A549 (cell line): Measurements from ENCODE around the gene NFE2L2. TPM values are rescaled to one million over a fixed set of nuclear protein-coding genes. Genes with fewer than 3 reads are reported as not detected.

ENCODE experiments used
- ATAC-seq, 2 experiments: fragments of 200-7000 bp in 1 of 2; fragments of >200 bp in 1 of 2; cut with Nextera tagmentation in 1 of 2; cut with Tn5 transposase in 1 of 2; 3 replicates each; pipeline versions ENCODE4 v1.8.0 to v1.9.1; 2018 to 2020; ENCODE audit warnings: mild to moderate bottlenecking in 1 of 2, moderate library complexity in 1 of 2
- CTCF ChIA-PET: fragments of 300-600 bp; sonication (Branson Sonifier 250); formaldehyde crosslinking; extraction: SDS; loops from one replicate; lab custom pipeline; 2021; ENCODE audit warnings: antibody characterized with exemption, inconsistent platforms; lab: Yijun Ruan, JAX
- POLR2A ChIA-PET: fragments of 350-600 bp; formaldehyde crosslinking; extraction: SDS; loops from one replicate; lab custom pipeline; 2021; ENCODE audit warnings: antibody characterized with exemption, inconsistent platforms; lab: Yijun Ruan, JAX
- DNase-seq, 2 experiments: peaks; one replicate each; pipeline versions ENCODE4 v3.0.0 to v3.0.0-alpha.2; 2011 to 2016; ENCODE audit warnings: low read depth in 1 of 2, low spot score in 1 of 2
- FAIRE-seq: peaks from 2 replicates; lab custom pipeline; 2011; peaks lifted over from hg19 to GRCh38; lab: Jason Lieb, UNC
- H3K27ac ChIP-seq, 2 experiments: fragments of >200 bp; sonication (Bioruptor Twin); formaldehyde crosslinking; 3 replicates each; pipeline ENCODE4 v1.5.1; 2016 to 2017
- H3K4me1 ChIP-seq: fragments of >200 bp; sonication (Bioruptor Twin); formaldehyde crosslinking; 3 replicates; pipeline ENCODE4 v1.6.1; 2016
- H3K4me2 ChIP-seq: fragments of >200 bp; sonication (Bioruptor Twin); formaldehyde crosslinking; 3 replicates; pipeline ENCODE4 v1.6.1; 2016
- H3K4me3 ChIP-seq: fragments of >200 bp; sonication (Bioruptor Twin); formaldehyde crosslinking; 3 replicates; pipeline ENCODE4 v1.5.1; 2016
- H3K9me3 ChIP-seq: fragments of >200 bp; sonication (Bioruptor Twin); formaldehyde crosslinking; 3 replicates; pipeline ENCODE4 v1.6.1; 2016
- BHLHE40 ChIP-seq: IDR thresholded peaks from 2 replicates; pipeline ENCODE4 v1.6.1; 2012; ENCODE audit warnings: low read depth, low read length, inconsistent platforms
- CBX2 ChIP-seq: fragments of 200-600 bp; sonication (generic); IDR thresholded peaks from 2 replicates; pipeline ENCODE4 v1.6.1; 2016; ENCODE audit warnings: low read depth, mild to moderate bottlenecking, borderline replicate concordance
- CBX8 ChIP-seq: fragments of 200-600 bp; sonication (generic); IDR thresholded peaks from 2 replicates; pipeline ENCODE4 v1.6.1; 2016
- CEBPB ChIP-seq, 2 experiments: fragments of >200 bp in 1 of 2; sonication (Bioruptor Twin) in 1 of 2; formaldehyde crosslinking in 1 of 2; IDR thresholded peaks; 2 replicates each; pipeline ENCODE4 v1.6.1; 2012 to 2016
- CHD2 ChIP-seq: fragments of 150-350 bp; IDR thresholded peaks from 2 replicates; pipeline ENCODE4 v1.6.1; 2014; ENCODE audit warnings: low read length; ENCODE audit not compliant: partially characterized antibody
- CHD4 ChIP-seq: fragments of 200-600 bp; sonication (generic); IDR thresholded peaks from 2 replicates; pipeline ENCODE4 v1.6.1; 2016; ENCODE audit warnings: antibody characterized with exemption, mild to moderate bottlenecking, borderline replicate concordance
- CTCF ChIP-seq: fragments of >200 bp; sonication (Bioruptor Twin); formaldehyde crosslinking; IDR thresholded peaks from 3 replicates; pipeline ENCODE4 v1.5.1; 2016
- EHF ChIP-seq: fragments of 250-450 bp; sonication (Bioruptor Pico); IDR thresholded peaks from 2 replicates; pipeline ENCODE4 v1.5.0; 2020; ENCODE audit warnings: mild to moderate bottlenecking
- EHMT2 ChIP-seq: fragments of 200-600 bp; sonication (generic); IDR thresholded peaks from 2 replicates; pipeline ENCODE4 v1.6.1; 2016; ENCODE audit warnings: antibody characterized with exemption, low read depth, mild to moderate bottlenecking, moderate library complexity
- EP300 ChIP-seq, 2 experiments: fragments of >200 bp; sonication (Bioruptor Twin); formaldehyde crosslinking; IDR thresholded peaks; 2 replicates in 1 of 2; 3 replicates in 1 of 2; pipeline ENCODE4 v1.6.1; 2016 to 2017
- ESRRA ChIP-seq: fragments of 150-350 bp; IDR thresholded peaks from 2 replicates; pipeline ENCODE4 v1.6.1; 2014; ENCODE audit warnings: mild to moderate bottlenecking, low read length, borderline replicate concordance
- FOSB ChIP-seq: fragments of 250-450 bp; sonication (Bioruptor Pico); IDR thresholded peaks from 2 replicates; pipeline ENCODE4 v1.5.0; 2020; ENCODE audit warnings: mild to moderate bottlenecking, moderate library complexity
- FOSL2 ChIP-seq, 2 experiments: fragments of 450-650 bp in 1 of 2; fragments of >200 bp in 1 of 2; sonication (Bioruptor Twin) in 1 of 2; formaldehyde crosslinking; IDR thresholded peaks; 2 replicates each; pipeline versions ENCODE4 v1.5.0 to v1.6.1; 2016 to 2020; ENCODE audit warnings: mild to moderate bottlenecking in 1 of 2, moderate library complexity in 1 of 2
- FOXS1 ChIP-seq: fragments of 250-450 bp; sonication (Bioruptor Pico); IDR thresholded peaks from 2 replicates; pipeline ENCODE4 v1.5.0; 2020; ENCODE audit warnings: mild to moderate bottlenecking, moderate library complexity
- GATA3 ChIP-seq: IDR thresholded peaks from 2 replicates; pipeline ENCODE4 v1.6.1; 2012; ENCODE audit warnings: borderline replicate concordance
- HEYL ChIP-seq: fragments of 250-450 bp; sonication (Bioruptor Pico); IDR thresholded peaks from 2 replicates; pipeline ENCODE4 v1.8.0; 2021; ENCODE audit warnings: mild to moderate bottlenecking, moderate library complexity
- HOXA7 ChIP-seq: fragments of 250-450 bp; sonication (Bioruptor Pico); IDR thresholded peaks from 2 replicates; pipeline ENCODE4 v1.5.0; 2020; ENCODE audit warnings: mild to moderate bottlenecking, moderate library complexity
- HOXB13 ChIP-seq: fragments of 250-450 bp; sonication (Bioruptor Pico); IDR thresholded peaks from 2 replicates; pipeline ENCODE4 v1.5.0; 2020; ENCODE audit warnings: low read depth, mild to moderate bottlenecking, moderate library complexity
- JUN ChIP-seq, 2 experiments: fragments of >200 bp; sonication (Bioruptor Twin); formaldehyde crosslinking; IDR thresholded peaks; 2 replicates in 1 of 2; 3 replicates in 1 of 2; pipeline ENCODE4 v1.6.1; 2016 to 2017
- JUNB ChIP-seq: fragments of >200 bp; sonication (Bioruptor Twin); formaldehyde crosslinking; IDR thresholded peaks from 2 replicates; pipeline ENCODE4 v1.6.1; 2016
- KDM5A ChIP-seq: fragments of 200-600 bp; sonication (generic); IDR thresholded peaks from 2 replicates; pipeline ENCODE4 v1.6.1; 2016; ENCODE audit warnings: antibody characterized with exemption, mild to moderate bottlenecking
- MAFK ChIP-seq: fragments of 450-650 bp; IDR thresholded peaks from 2 replicates; pipeline ENCODE4 v1.6.1; 2014; ENCODE audit not compliant: partially characterized antibody
- MAX ChIP-seq: IDR thresholded peaks from 2 replicates; pipeline ENCODE4 v1.6.1; 2012
- NFE2L2 ChIP-seq: fragments of 150-350 bp; conservative IDR thresholded peaks from 2 replicates; pipeline ENCODE4 v1.6.1; 2014; ENCODE audit warnings: low read length
- NPAS2 ChIP-seq: fragments of 250-450 bp; sonication (Bioruptor Pico); IDR thresholded peaks from 2 replicates; pipeline ENCODE4 v1.8.0; 2022; ENCODE audit warnings: mild to moderate bottlenecking, moderate library complexity, borderline replicate concordance
- POLR2A ChIP-seq: IDR thresholded peaks from 2 replicates; pipeline ENCODE4 v1.6.1; 2012; ENCODE audit warnings: mild to moderate bottlenecking, low read length
- POLR2AphosphoS2 ChIP-seq: conservative IDR thresholded peaks from 2 replicates; pipeline ENCODE4 v1.6.1; 2012; ENCODE audit warnings: low read length, improper control_type of control experiment, inconsistent platforms
- TFCP2L1 ChIP-seq: fragments of 250-450 bp; sonication (Bioruptor Pico); IDR thresholded peaks from 2 replicates; pipeline ENCODE4 v1.5.0; 2021; ENCODE audit warnings: mild to moderate bottlenecking
- ZFP36 ChIP-seq: fragments of 450-650 bp; IDR thresholded peaks from 2 replicates; pipeline ENCODE4 v1.6.1; 2014; ENCODE audit warnings: borderline replicate concordance; ENCODE audit not compliant: partially characterized antibody
- WGBS: methylation state at CpG from one replicate; pipeline ENCODE4 v1.1.6; 2017; ENCODE audit errors: missing lambda C conversion rate; 5-methylcytosine and 5-hydroxymethylcytosine counted together
- polyA plus RNA-seq, 4 experiments: library from polyadenylated mRNA; depleted of rRNA in 3 of 4; stranded (reverse); fragments of >200 nt; fragmentation: RNase III in 1 of 4; extraction: RNeasy Plus Mini Kit Qiagen cat#74134 plus additional on column Dnase treatment in 1 of 4; gene quantifications; 2 replicates in 3 of 4; 3 replicates in 1 of 4; pipeline ENCODE4 v1.2.3, GENCODE V29; 2011 to 2017
- TF ChIP-seq, protein P1 (sequence below): fragments of 200-600 bp; sonication (generic); IDR thresholded peaks from 2 replicates; pipeline ENCODE4 v1.6.1; 2016; ENCODE audit warnings: antibody characterized with exemption, mild to moderate bottlenecking, moderate library complexity

The NFE2L2 gene
- polyA plus RNA-seq, 2 of the 4 experiments (the other 2 are of a cell fraction): 65.8 to 146 TPM

GRCh38 chr2:177242121-177242987, 22.2 kb downstream of the NFE2L2 start:
- peaks cover 98% of the 10 kb centered on the region for H3K4me1 ChIP-seq
- FAIRE-seq: no peak
- peak; percentile 82 to 84 for DNase-seq
- POLR2A ChIA-PET: interaction anchor here (3.9 kb wide), 1 partner anchor 22 kb away, joined by 25 read pairs; the partner anchor contains the start of gene NFE2L2
- H3K4me2 ChIP-seq: peak overlapping the region; percentile 87
- TF ChIP-seq HOXB13 (CRISPR knock-in tag) (no peak), CTCF (no peak), ZFP36 (no peak), CEBPB (IDR thresholded peaks at IDR 0.05) (peak; percentile 46 to 61; a peak in 2 of 4 replicates), GATA3 (peak; percentile 69; the same call in 1 of the 2 replicates), TFCP2L1 (no peak), JUN (IDR thresholded peaks at IDR 0.05) (peak in 1 of 2 experiments; percentile 38; a peak in 1 of 5 replicates), MAFK (no peak), HEYL (no peak), CHD2 (no peak), CBX2 (no peak), FOSB (CRISPR knock-in tag) (no peak), EHMT2 (no peak), JUNB (peak; percentile 44; the same call in 1 of the 2 replicates), NPAS2 (CRISPR knock-in tag) (no peak), ESRRA (no peak), KDM5A (no peak), CHD4 (no peak), MAX (peak; percentile 53), HOXA7 (no peak), POLR2AphosphoS2 (no peak), POLR2A (no peak), CBX8 (no peak), FOSL2 (IDR thresholded peaks at IDR 0.05) (peak; percentile 64), FOSL2 (CRISPR knock-in tag; IDR thresholded peaks at IDR 0.05) (peak; percentile 81), FOXS1 (CRISPR knock-in tag) (no peak), BHLHE40 (no peak), EP300 (IDR thresholded peaks at IDR 0.05) (peak; percentile 68 to 72; a peak in 2 of 5 replicates), EHF (CRISPR knock-in tag) (no peak), NFE2L2 (no peak)
- TF ChIP-seq, protein P1, sequence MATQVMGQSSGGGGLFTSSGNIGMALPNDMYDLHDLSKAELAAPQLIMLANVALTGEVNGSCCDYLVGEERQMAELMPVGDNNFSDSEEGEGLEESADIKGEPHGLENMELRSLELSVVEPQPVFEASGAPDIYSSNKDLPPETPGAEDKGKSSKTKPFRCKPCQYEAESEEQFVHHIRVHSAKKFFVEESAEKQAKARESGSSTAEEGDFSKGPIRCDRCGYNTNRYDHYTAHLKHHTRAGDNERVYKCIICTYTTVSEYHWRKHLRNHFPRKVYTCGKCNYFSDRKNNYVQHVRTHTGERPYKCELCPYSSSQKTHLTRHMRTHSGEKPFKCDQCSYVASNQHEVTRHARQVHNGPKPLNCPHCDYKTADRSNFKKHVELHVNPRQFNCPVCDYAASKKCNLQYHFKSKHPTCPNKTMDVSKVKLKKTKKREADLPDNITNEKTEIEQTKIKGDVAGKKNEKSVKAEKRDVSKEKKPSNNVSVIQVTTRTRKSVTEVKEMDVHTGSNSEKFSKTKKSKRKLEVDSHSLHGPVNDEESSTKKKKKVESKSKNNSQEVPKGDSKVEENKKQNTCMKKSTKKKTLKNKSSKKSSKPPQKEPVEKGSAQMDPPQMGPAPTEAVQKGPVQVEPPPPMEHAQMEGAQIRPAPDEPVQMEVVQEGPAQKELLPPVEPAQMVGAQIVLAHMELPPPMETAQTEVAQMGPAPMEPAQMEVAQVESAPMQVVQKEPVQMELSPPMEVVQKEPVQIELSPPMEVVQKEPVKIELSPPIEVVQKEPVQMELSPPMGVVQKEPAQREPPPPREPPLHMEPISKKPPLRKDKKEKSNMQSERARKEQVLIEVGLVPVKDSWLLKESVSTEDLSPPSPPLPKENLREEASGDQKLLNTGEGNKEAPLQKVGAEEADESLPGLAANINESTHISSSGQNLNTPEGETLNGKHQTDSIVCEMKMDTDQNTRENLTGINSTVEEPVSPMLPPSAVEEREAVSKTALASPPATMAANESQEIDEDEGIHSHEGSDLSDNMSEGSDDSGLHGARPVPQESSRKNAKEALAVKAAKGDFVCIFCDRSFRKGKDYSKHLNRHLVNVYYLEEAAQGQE: no peak
- TF ChIP-seq, all 56 proteins: peak for 7
- Histone ChIP-seq H3K9me3 (no peaks in the 10 kb centered on the region), H3K4me3 (peak overlapping the region; percentile 16), H3K27ac (peak overlapping the region; percentile 86 to 92)
- ATAC-seq: peak; percentile 75 to 80
- WGBS: 12% methylated on average over 5 of the region's 5 CpGs
- CTCF ChIA-PET: interaction anchor here (1.1 to 1.5 kb wide), 3 partner anchors 21 to 78 kb away, joined by 3 to 5 read pairs (median 5); no protein-coding TSS in a partner anchor
